Cardiac fibroblast (primary cell): ENCODE results near the gene CHN2.

ENCODE experiments used
- DNase-seq, 2 donors: peaks; one replicate each; pipeline versions ENCODE4 v3.0.0 to v3.0.0-alpha.2; 2010; ENCODE audit warnings: low read depth in 2 of 2
- H3K4me3 ChIP-seq, 2 donors: replicated peaks in 1 of 2; 1 replicate in 1 of 2; 2 replicates in 1 of 2; pipeline ENCODE4 v1.5.1; 2011; ENCODE audit warnings: low read depth in 2 of 2, low read length in 2 of 2, mild to moderate bottlenecking in 2 of 2, moderate library complexity in 1 of 2
- CTCF ChIP-seq: IDR thresholded peaks from one replicate; pipeline ENCODE4 v1.5.1; 2011; ENCODE audit warnings: low read depth, mild to moderate bottlenecking, low read length, inconsistent platforms

CHN2 gene

GRCh38 chr7:29379551-29379950, 185.0 kb downstream of the CHN2 start:
- DNase-seq: no peak
- no peak overlapping the region for H3K4me3 ChIP-seq
- no peak for TF ChIP-seq CTCF

GRCh38 chr7:29381206-29382094, 186.9 kb downstream of the CHN2 start:
- TF ChIP-seq CTCF: no peak
- no peak for DNase-seq
- H3K4me3 ChIP-seq: no peak overlapping the region

GRCh38 chr7:29384277-29384676, 189.7 kb downstream of the CHN2 start:
- no peak for TF ChIP-seq CTCF
- no peak overlapping the region for H3K4me3 ChIP-seq
- DNase-seq: no peak

GRCh38 chr7:29385214-29385814, 190.7 kb downstream of the CHN2 start:
- no peak for DNase-seq
- no peak overlapping the region for H3K4me3 ChIP-seq

GRCh38 chr7:29386196-29386765, 191.7 kb downstream of the CHN2 start:
- no peak for DNase-seq
- TF ChIP-seq CTCF: no peak
- no peak overlapping the region for H3K4me3 ChIP-seq

More at GRCh38 chr7:29385214-29385814, 190.7 kb downstream of the CHN2 start:
- TF ChIP-seq CTCF: no peak

- no peak for TF ChIP-seq CTCF
- DNase-seq: no peak
- H3K4me3 ChIP-seq: no peak overlapping the region
These were observed 196.7 kb downstream of the CHN2 start for GRCh38 chr7:29391262-29391661.
